GM12891 (cell line): ENCODE measurements around the gene MX1.
A peak's percentile ranks its signal among the peaks of the same experiment; 100 is the strongest.

Experiments used
- PAX5 ChIP-seq: IDR thresholded peaks from 2 replicates; pipeline ENCODE4 v1.6.1; 2011; ENCODE audit warnings: low read length, moderate library complexity, mild to moderate bottlenecking; ENCODE audit not compliant: insufficient read depth, severe bottlenecking
- POLR2A ChIP-seq: IDR thresholded peaks from 2 replicates; pipeline ENCODE4 v1.6.1; 2011; ENCODE audit warnings: low read depth, low read length, control low read depth
- POLR2AphosphoS5 ChIP-seq: IDR thresholded peaks from 2 replicates; pipeline ENCODE4 v1.6.1; 2011; ENCODE audit warnings: low read depth, low read length, control low read depth
- POU2F2 ChIP-seq: IDR thresholded peaks from 2 replicates; pipeline ENCODE4 v1.6.1; 2011; ENCODE audit warnings: low read depth, mild to moderate bottlenecking, control low read depth, low read length, moderate library complexity
- SPI1 ChIP-seq: IDR thresholded peaks from 2 replicates; pipeline ENCODE4 v1.6.1; 2011; ENCODE audit warnings: low read depth, low read length, control low read depth
- TAF1 ChIP-seq: IDR thresholded peaks from 2 replicates; pipeline ENCODE4 v1.6.1; 2011; ENCODE audit warnings: low read depth, low read length, control low read depth

DNA sequence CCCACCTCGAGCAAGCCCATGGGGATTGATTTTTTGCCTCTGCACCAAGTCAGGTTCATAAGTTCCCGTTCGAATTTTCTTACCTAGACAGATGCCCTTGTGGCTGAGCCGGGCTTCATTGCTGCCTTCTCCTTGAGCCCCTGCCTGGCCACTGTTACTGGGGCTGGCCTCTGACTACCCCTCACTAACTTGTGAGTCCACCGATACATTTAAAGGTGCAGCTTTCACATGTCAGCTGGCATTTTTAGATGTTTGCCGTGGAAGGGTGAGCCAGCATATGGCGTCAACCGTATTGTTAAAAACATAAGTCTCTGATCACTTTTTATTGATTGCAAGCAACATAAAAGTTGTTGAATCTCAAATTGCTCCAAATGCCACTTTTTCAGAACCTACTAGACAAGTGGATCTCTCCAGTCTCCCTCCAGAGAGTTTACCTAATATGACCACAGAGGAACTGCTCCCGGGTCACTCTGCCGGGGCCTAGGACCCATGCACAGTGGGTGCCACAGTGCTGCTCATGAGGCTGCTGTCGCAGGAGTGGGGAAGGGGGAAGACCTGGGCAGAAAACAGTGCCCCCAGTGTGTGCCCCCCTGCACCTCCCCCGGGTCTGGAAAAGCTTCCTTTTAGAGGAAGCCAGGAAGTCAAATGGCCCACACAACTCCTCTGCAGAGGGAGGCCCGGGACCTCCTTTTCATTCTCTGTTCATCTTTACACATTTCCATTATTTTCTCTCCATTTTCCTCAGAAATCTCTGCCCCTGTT is 18.8 kb downstream of the MX1 start:
- TF ChIP-seq POLR2AphosphoS5: peak; percentile 37
- 0 out of 2 replicates have a peak, but pooled peaks have one; percentile 51 for TF ChIP-seq POLR2A
- TF ChIP-seq PAX5: no peak
- no peak for TF ChIP-seq TAF1
- no peak for TF ChIP-seq POU2F2
- no peak for TF ChIP-seq SPI1
